K562 (cell line): ENCODE results near the gene VPS33B. TPM values are rescaled to one million over a fixed set of nuclear protein-coding genes. Genes with fewer than 3 reads are reported as not detected.

Source experiments
- CHD2 ChIP-seq: IDR thresholded peaks from 2 replicates; pipeline ENCODE4 v1.6.1; 2011; ENCODE audit warnings: low read depth, low read length
- E2F4 ChIP-seq: sonication (generic); formaldehyde crosslinking; IDR thresholded peaks from 2 replicates; pipeline ENCODE4 v1.8.0; 2022; ENCODE audit warnings: mild to moderate bottlenecking, low read depth, missing genetic modification reagents
- EGR1 ChIP-seq: fragments of 450-650 bp; conservative IDR thresholded peaks from 2 replicates; pipeline ENCODE4 v1.6.1; 2017; ENCODE audit warnings: mild to moderate bottlenecking
- ELF1 ChIP-seq: fragments of 200-800 bp; sonication (Bioruptor generic); IDR thresholded peaks from 2 replicates; pipeline ENCODE4 v1.6.1; 2016; ENCODE audit warnings: missing genetic modification characterization, missing compliant biosample characterization
- ELF4 ChIP-seq: fragments of 450-650 bp; formaldehyde crosslinking; IDR thresholded peaks from 2 replicates; pipeline ENCODE4 v1.4.0; 2022; ENCODE audit warnings: missing genetic modification characterization
- EP300 ChIP-seq: IDR thresholded peaks from 2 replicates; pipeline ENCODE4 v1.6.1; 2012; ENCODE audit warnings: low read length, improper control_type of control experiment
- FIP1L1 ChIP-seq: fragments of 200-400 bp; formaldehyde crosslinking; IDR thresholded peaks from 2 replicates; pipeline ENCODE4 v1.6.1; 2018; ENCODE audit warnings: mild to moderate bottlenecking, low read depth, low read length; ENCODE audit not compliant: poor library complexity, severe bottlenecking
- HCFC1 ChIP-seq: IDR thresholded peaks from 2 replicates; pipeline ENCODE4 v1.6.1; 2012; ENCODE audit warnings: low read depth, low read length, improper control_type of control experiment
- JUN ChIP-seq, 2 experiments: sonication (generic) in 1 of 2; formaldehyde crosslinking in 1 of 2; IDR thresholded peaks; 2 replicates each; pipeline versions ENCODE4 v1.6.1 to v1.8.0; 2012 to 2022; ENCODE audit warnings: borderline replicate concordance in 2 of 2, mild to moderate bottlenecking in 2 of 2, improper control_type of control experiment in 1 of 2, low read depth in 1 of 2, low read length in 1 of 2, missing genetic modification reagents in 1 of 2
- KAT2B ChIP-seq: IDR thresholded peaks from one replicate; pipeline ENCODE4 v1.6.1; 2012; ENCODE audit warnings: low read depth, mild to moderate bottlenecking, control low read depth, inconsistent platforms, low read length, moderate library complexity
- L3MBTL2 ChIP-seq: fragments of 450-650 bp; IDR thresholded peaks from 2 replicates; pipeline ENCODE4 v1.6.1; 2016; ENCODE audit warnings: mild to moderate bottlenecking, moderate library complexity
- NFIC ChIP-seq: fragments of 450-650 bp; IDR thresholded peaks from 2 replicates; pipeline ENCODE4 v1.6.1; 2017; ENCODE audit warnings: mild to moderate bottlenecking, inconsistent platforms
- NUFIP1 ChIP-seq: fragments of 450-650 bp; IDR thresholded peaks from 2 replicates; pipeline ENCODE4 v1.6.1; 2018; ENCODE audit not compliant: partially characterized antibody
- PHB ChIP-seq: fragments of 250-450 bp; sonication (Bioruptor Pico); IDR thresholded peaks from 2 replicates; pipeline ENCODE4 v1.5.0; 2021
- PRMT5 ChIP-seq: sonication (generic); formaldehyde crosslinking; IDR thresholded peaks from 2 replicates; pipeline ENCODE4 v1.5.0; 2020; ENCODE audit warnings: missing genetic modification reagents
- SETDB1 ChIP-seq: IDR thresholded peaks from one replicate; pipeline ENCODE4 v1.6.1; 2012; ENCODE audit warnings: low read length, control low read depth, inconsistent platforms
- SMAD2 ChIP-seq: fragments of 150-350 bp; IDR thresholded peaks from 2 replicates; pipeline ENCODE4 v1.6.1; 2014; ENCODE audit warnings: low read depth, mild to moderate bottlenecking, low read length
- TFAM ChIP-seq: fragments of 250-450 bp; sonication (Bioruptor Pico); conservative IDR thresholded peaks from 2 replicates; pipeline ENCODE4 v1.5.0; 2021; ENCODE audit warnings: mild to moderate bottlenecking, moderate library complexity
- TFAP4 ChIP-seq: sonication (generic); formaldehyde crosslinking; IDR thresholded peaks from 2 replicates; pipeline ENCODE4 v1.8.0; 2022; ENCODE audit warnings: missing genetic modification reagents, mild to moderate bottlenecking, moderate library complexity, borderline replicate concordance
- TRIM28 ChIP-seq: fragments of 450-650 bp; IDR thresholded peaks from 2 replicates; pipeline ENCODE4 v1.6.1; 2017
- ZBTB1 ChIP-seq: sonication (generic); formaldehyde crosslinking; IDR thresholded peaks from 2 replicates; pipeline ENCODE4 v1.8.1; 2023; ENCODE audit warnings: missing genetic modification reagents, low read depth, mild to moderate bottlenecking, borderline replicate concordance
- ZC3H8 ChIP-seq: fragments of 450-650 bp; IDR thresholded peaks from 2 replicates; pipeline ENCODE4 v1.6.1; 2017
- ZEB2 ChIP-seq: fragments of 450-650 bp; IDR thresholded peaks from 2 replicates; pipeline ENCODE4 v1.6.1; 2016
- ZHX1 ChIP-seq: fragments of 150-350 bp; conservative IDR thresholded peaks from 2 replicates; pipeline ENCODE4 v1.6.1; 2014; ENCODE audit warnings: low read length
- ZKSCAN1 ChIP-seq: fragments of 150-350 bp; IDR thresholded peaks from 2 replicates; pipeline ENCODE4 v1.6.1; 2016; ENCODE audit warnings: low read depth, low read length
- ZNF124 ChIP-seq: sonication (generic); formaldehyde crosslinking; IDR thresholded peaks from 2 replicates; pipeline ENCODE4 v1.8.1; 2022; ENCODE audit warnings: missing genetic modification reagents
- ZNF263 ChIP-seq: sonication (generic); formaldehyde crosslinking; IDR thresholded peaks from 2 replicates; pipeline ENCODE4 v1.8.0; 2022; ENCODE audit warnings: mild to moderate bottlenecking, missing genetic modification reagents, borderline replicate concordance
- polyA plus RNA-seq, 8 experiments: library from polyadenylated mRNA; depleted of rRNA in 4 of 8; stranded (reverse) in 5 of 8; unstranded in 3 of 8; fragments of >200 nt; fragmentation: Nextera tagmentation in 2 of 8; fragmentation: Illumina TruSeq in 1 of 8; extraction: Ambion mirVana in 2 of 8; extraction: Trizol in 1 of 8; gene quantifications; 2 replicates each; pipeline versions ENCODE4 v1.2.1 to v1.2.3, GENCODE V29; 2011 to 2014; ENCODE audit warnings: inconsistent platforms in 1 of 8, missing spikeins in 1 of 8
- total RNA-seq, 7 experiments: library from RNA; depleted of rRNA in 6 of 7; stranded (reverse); fragments of >200 nt in 6 of 7; fragmentation: Illumina TruSeq in 2 of 7; extraction: Trizol in 2 of 7; gene quantifications; 2 replicates each; pipeline versions ENCODE4 v1.2.1 to v1.2.3, GENCODE V29; 2011 to 2021; ENCODE audit warnings: low replicate concordance in 1 of 7

The VPS33B gene
- total and polyA plus RNA-seq, 9 of the 15 experiments (the other 6 are each of a cell fraction or from before 2014, with no cell fraction given) = 9.4 to 25.5 (median 14.8) TPM

GRCh38 chr15:91032919-91033803 lies 10.8 kb upstream of the VPS33B start (continued):
- no peak for TF ChIP-seq E2F4
- TF ChIP-seq TRIM28 = no peak
- peak; percentile 77 for TF ChIP-seq L3MBTL2
- no peak for TF ChIP-seq ZKSCAN1
- TF ChIP-seq FIP1L1 = no peak
- TF ChIP-seq ZEB2 = peak; percentile 97
- no peak for TF ChIP-seq ZHX1
- TF ChIP-seq PRMT5 (CRISPR knock-in tag) = no peak
- peak; percentile 84 for TF ChIP-seq NFIC
- TF ChIP-seq JUN (IDR thresholded peaks at IDR 0.05; ENCODE audit: borderline replicate concordance, low read depth, low read length) = no peak
- TF ChIP-seq JUN (CRISPR knock-in tag; IDR thresholded peaks at IDR 0.05; ENCODE audit: borderline replicate concordance) = 0 out of 2 replicates have a peak, but pooled peaks have one; percentile 14
- no peak for TF ChIP-seq ELF1 (tag)
- TF ChIP-seq PHB (CRISPR knock-in tag) = no peak
- no peak for TF ChIP-seq EGR1
- TF ChIP-seq TFAP4 (CRISPR knock-in tag) = peak; percentile 94
- no peak for TF ChIP-seq EP300
- TF ChIP-seq NUFIP1 = no peak
- no peak for TF ChIP-seq SETDB1
- TF ChIP-seq ZNF263 (CRISPR knock-in tag) = peak; percentile 38; the same call in 1 of the 2 replicates
- TF ChIP-seq HCFC1 = no peak
- TF ChIP-seq TFAM (CRISPR knock-in tag) = no peak
- no peak for TF ChIP-seq ZNF124 (CRISPR knock-in tag)
- TF ChIP-seq KAT2B = no peak
- TF ChIP-seq ZBTB1 (CRISPR knock-in tag) = no peak
- TF ChIP-seq ZC3H8 = no peak
- TF ChIP-seq SMAD2 = no peak
- no peak for TF ChIP-seq ELF4 (CRISPR knock-in tag)
- TF ChIP-seq CHD2 = no peak
